GM12874 (cell line): ENCODE data around the gene RBM25.

ENCODE experiments used
- CTCF ChIP-seq: IDR thresholded peaks from 2 replicates; pipeline ENCODE4 v1.5.1; 2011; ENCODE audit warnings: low read depth, mild to moderate bottlenecking, control low read depth, low read length, moderate library complexity; ENCODE audit not compliant: insufficient read depth

The RBM25 gene

GRCh38 chr14:73125169-73125588 lies 66.8 kb downstream of the RBM25 start:
- TF ChIP-seq CTCF = no peak

- no peak for TF ChIP-seq CTCF
Measured at GRCh38 chr14:73125746-73126145, 67.4 kb downstream of the RBM25 start.

GRCh38 chr14:73133795-73134194 lies 75.5 kb downstream of the RBM25 start:
- no peak for TF ChIP-seq CTCF

- no peak for TF ChIP-seq CTCF
Measured at GRCh38 chr14:73136085-73136386, 77.7 kb downstream of the RBM25 start.

- no peak for TF ChIP-seq CTCF
Measured at GRCh38 chr14:73136387-73137225, 78.3 kb downstream of the RBM25 start, which contains the start of gene PSEN1. Gene PSEN1, plus strand, starts transcription at chr14:73136507. Its CDS starts 11,513 bp downstream, at chr14:73148020.

GRCh38 chr14:73140811-73141323 lies 82.5 kb downstream of the RBM25 start:
- no peak for TF ChIP-seq CTCF

GRCh38 chr14:73142216-73142615 lies 83.9 kb downstream of the RBM25 start:
- TF ChIP-seq CTCF = no peak
